Smooth muscle cell (in vitro differentiated cells): Measurements from ENCODE around the gene MTRF1. TPM values are rescaled to one million over a fixed set of nuclear protein-coding genes. Genes with fewer than 3 reads are reported as not detected.

ENCODE experiments used
- DNase-seq: peaks from one replicate; lab custom pipeline; 2025; ENCODE audit not compliant: unreplicated experiment; lab: John Stamatoyannopoulos, UW
- H2AFZ ChIP-seq: fragments of 200-600 bp; sonication (generic); 2 replicates; pipeline ENCODE4 v1.6.0; 2016; ENCODE audit warnings: antibody characterized with exemption, low read depth, mild to moderate bottlenecking
- H3F3A ChIP-seq: fragments of 200-600 bp; sonication (generic); 2 replicates; pipeline ENCODE4 v1.6.0; 2017; ENCODE audit warnings: antibody characterized with exemption, low read depth
- H3K27ac ChIP-seq: fragments of 200-600 bp; sonication (generic); 2 replicates; pipeline ENCODE4 v1.5.1; 2016; ENCODE audit warnings: low read depth, mild to moderate bottlenecking
- H3K27me3 ChIP-seq: fragments of 200-600 bp; sonication (generic); 2 replicates; pipeline ENCODE4 v1.6.1; 2016; ENCODE audit warnings: low read depth, mild to moderate bottlenecking
- H3K36me3 ChIP-seq: fragments of 200-600 bp; sonication (generic); 2 replicates; pipeline ENCODE4 v1.5.1; 2016; ENCODE audit warnings: low read depth
- H3K4me1 ChIP-seq: fragments of 200-600 bp; sonication (generic); 2 replicates; pipeline ENCODE4 v1.5.1; 2016; ENCODE audit warnings: low read depth
- H3K4me2 ChIP-seq: fragments of 200-600 bp; sonication (generic); 2 replicates; pipeline ENCODE4 v1.6.0; 2016; ENCODE audit warnings: mild to moderate bottlenecking
- H3K4me3 ChIP-seq: fragments of 200-600 bp; sonication (generic); 2 replicates; pipeline ENCODE4 v1.5.1; 2016; ENCODE audit warnings: mild to moderate bottlenecking
- H3K79me2 ChIP-seq: fragments of 200-600 bp; sonication (generic); 2 replicates; pipeline ENCODE4 v1.6.0; 2016; ENCODE audit warnings: low read depth, mild to moderate bottlenecking
- H3K9ac ChIP-seq: fragments of 200-600 bp; sonication (generic); 2 replicates; pipeline ENCODE4 v1.6.0; 2016; ENCODE audit warnings: low read depth
- H3K9me3 ChIP-seq: fragments of 200-600 bp; sonication (generic); replicated peaks from 2 replicates; pipeline ENCODE4 v1.5.1; 2016; ENCODE audit warnings: low read depth
- H4K20me1 ChIP-seq: fragments of 200-600 bp; sonication (generic); 2 replicates; pipeline ENCODE4 v1.6.0; 2016; ENCODE audit warnings: low read depth
- CTCF ChIP-seq: fragments of 200-600 bp; sonication (generic); IDR thresholded peaks from 2 replicates; pipeline ENCODE4 v1.5.1; 2017; ENCODE audit warnings: borderline replicate concordance, mild to moderate bottlenecking, antibody characterized with exemption; ENCODE audit not compliant: insufficient read depth, poor library complexity, severe bottlenecking
- WGBS: methylation state at CpG from one replicate; pipeline ENCODE4 v1.1.7; 2016; ENCODE audit warnings: low lambda C conversion rate; 5-methylcytosine and 5-hydroxymethylcytosine counted together
- polyA plus RNA-seq: library from polyadenylated mRNA; unstranded; fragments of >200 nt; fragmentation: Nextera tagmentation; extraction: Ambion mirVana; gene quantifications from 2 replicates; pipeline ENCODE4 v1.2.1, GENCODE V29; 2016
- total RNA-seq: library from RNA; depleted of rRNA; stranded (reverse); fragments of >200 nt; gene quantifications from 2 replicates; pipeline ENCODE4 v1.2.3, GENCODE V29; 2014

MTRF1 gene
- total and polyA plus RNA-seq, 2 experiments from 2014 or later: 4.7 to 6.5 TPM

GRCh38 chr13:41259875-41260501 is 3.4 kb downstream of the MTRF1 start:
- no peak overlapping the region for H3K27ac ChIP-seq
- WGBS: 94% methylated on average over 6 of the region's 6 CpGs
- no peaks in the 10 kb centered on the region for H3F3A ChIP-seq
- H3K4me2 ChIP-seq: no peak overlapping the region
- H3K79me2 ChIP-seq: no peaks in the 10 kb centered on the region
- H4K20me1 ChIP-seq: no peaks in the 10 kb centered on the region
- H3K9me3 ChIP-seq: no peaks in the 10 kb centered on the region
- no peak overlapping the region for H3K4me3 ChIP-seq
- no peak overlapping the region for H2AFZ ChIP-seq
- H3K4me1 ChIP-seq: peaks cover 3% of the 10 kb centered on the region
- H3K27me3 ChIP-seq: no peaks in the 10 kb centered on the region
- TF ChIP-seq CTCF: no peak
- H3K9ac ChIP-seq: no peak overlapping the region
- DNase-seq: no peak
- H3K36me3 ChIP-seq: no peaks in the 10 kb centered on the region

GRCh38 chr13:41257535-41257934 is 5.8 kb downstream of the MTRF1 start:
- Histone ChIP-seq H3K36me3 (no peaks in the 10 kb centered on the region), H3K4me2 (no peak overlapping the region), H3K27ac (no peak overlapping the region), H3K4me3 (no peak overlapping the region), H2AFZ (no peak overlapping the region), H3K27me3 (no peaks in the 10 kb centered on the region), H3K9ac (no peak overlapping the region), H3K9me3 (no peaks in the 10 kb centered on the region), H3F3A (no peaks in the 10 kb centered on the region), H3K4me1 (no peaks in the 10 kb centered on the region), H4K20me1 (no peaks in the 10 kb centered on the region), H3K79me2 (no peaks in the 10 kb centered on the region)
- no peak for TF ChIP-seq CTCF
- no peak for DNase-seq

GRCh38 chr13:41254902-41255301 is 8.5 kb downstream of the MTRF1 start:
- DNase-seq: no peak
- 96% methylated on average over 1 of the region's 1 CpG for WGBS
- Histone ChIP-seq H3K27me3 (no peaks in the 10 kb centered on the region), H3K79me2 (no peaks in the 10 kb centered on the region), H2AFZ (no peak overlapping the region), H3F3A (no peaks in the 10 kb centered on the region), H3K27ac (no peak overlapping the region), H4K20me1 (no peaks in the 10 kb centered on the region), H3K4me3 (no peak overlapping the region), H3K4me2 (no peak overlapping the region), H3K36me3 (no peaks in the 10 kb centered on the region), H3K9ac (no peak overlapping the region), H3K4me1 (no peaks in the 10 kb centered on the region), H3K9me3 (no peaks in the 10 kb centered on the region)
- no peak for TF ChIP-seq CTCF

- no peak overlapping the region for H2AFZ ChIP-seq
- H3K4me1 ChIP-seq: no peaks in the 10 kb centered on the region
- H3K4me2 ChIP-seq: no peak overlapping the region
- no peaks in the 10 kb centered on the region for H4K20me1 ChIP-seq
- H3F3A ChIP-seq: no peaks in the 10 kb centered on the region
- no peak for TF ChIP-seq CTCF
- H3K27ac ChIP-seq: no peak overlapping the region
- H3K27me3 ChIP-seq: no peaks in the 10 kb centered on the region
- no peak for DNase-seq
- no peak overlapping the region for H3K4me3 ChIP-seq
- H3K79me2 ChIP-seq: no peaks in the 10 kb centered on the region
- no peaks in the 10 kb centered on the region for H3K36me3 ChIP-seq
- H3K9ac ChIP-seq: no peak overlapping the region
- no peaks in the 10 kb centered on the region for H3K9me3 ChIP-seq
These were observed 12.4 kb downstream of the MTRF1 start for GRCh38 chr13:41250993-41251392.
